ENCODE measurements around the gene MYO15B. TPM values are rescaled to one million over a fixed set of nuclear protein-coding genes. Genes with fewer than 3 reads are reported as not detected.
A peak's percentile ranks its signal among the peaks of the same experiment; 100 is the strongest.

MYO15B gene
- total RNA-seq, 1 experiment from 2014 or later: 30.3 TPM

- ATAC-seq (no peak), DNase-seq (ENCODE audit: low read depth, low spot score) (no peak)
- Histone ChIP-seq H3K9ac (ENCODE audit: low read length) (peak overlapping the region; percentile 17; the same call in 1 of the 2 replicates), H2AFZ (ENCODE audit: low read depth, low read length, poor library complexity, severe bottlenecking) (no peak overlapping the region), H3K27me3 (ENCODE audit: insufficient read depth, low read length) (no peaks in the 10 kb centered on the region), H3K4me1 (ENCODE audit: control insufficient read depth in 1 of 2, insufficient read depth in 2 of 2, low read length in 2 of 2) (peaks cover 45 to 76% of the 10 kb centered on the region in 2 experiments), H3K9me2 (ENCODE audit: insufficient read depth) (no peaks in the 10 kb centered on the region), H3K4me3 (replicated peaks in 1 of 2; ENCODE audit: low read depth in 1 of 2, low read length in 2 of 2) (no peak overlapping the region), H3K36me3 (ENCODE audit: control insufficient read depth in 1 of 2, insufficient read depth in 2 of 2, low read length in 2 of 2) (0 out of 4 replicates have a peak, but pooled peaks cover 0 to 3% of the 10 kb centered on the region in 2 experiments), H4K20me1 (ENCODE audit: insufficient read depth) (no peaks in the 10 kb centered on the region), H3K4me2 (ENCODE audit: low read length) (peak overlapping the region; percentile 13), H3K79me2 (ENCODE audit: insufficient read depth, low read length) (no peaks in the 10 kb centered on the region), H3K9me3 (ENCODE audit: control insufficient read depth in 1 of 2, insufficient read depth in 1 of 2, low read depth in 1 of 2, low read length in 2 of 2) (no peaks in the 10 kb centered on the region), H3K27ac (ENCODE audit: low read depth, low read length) (no peak overlapping the region; the same call in 1 of the 2 replicates)
- ChIA-PET POLR2A (interaction anchor here (1.0 to 1.7 kb wide), 4 partner anchors 8 to 138 kb away, joined by 3 to 5 read pairs (median 4); no protein-coding TSS in a partner anchor), RAD21 (ENCODE audit: low non-redundant PET in 1 of 2, low total read pairs in 2 of 2, uncharacterized antibody in 2 of 2, unreplicated experiment in 2 of 2) (interaction anchor here in 1 of 2 experiments (0.6 kb wide), 1 partner anchor 106 kb away, joined by 3 read pairs; no protein-coding TSS in a partner anchor), CTCF (interaction anchor here (1.3 to 3.0 kb wide), 4 partner anchors 9 to 105 kb away, joined by 4 to 25 read pairs (median 8); partner anchors contain the start of gene SMIM5)
- no TSS peak for BruUV-seq (replicated peaks)
- intact Hi-C loops (cut with micrococcal nuclease): no loop called here
- TF ChIP-seq CBX3 (IDR thresholded peaks at IDR 0.05; ENCODE audit: low read depth) (no peak), POLR2A (IDR thresholded peaks at IDR 0.05; ENCODE audit: borderline replicate concordance, extremely low read depth, insufficient read depth, insufficient read length) (no peak), ELF1 (IDR thresholded peaks at IDR 0.05; ENCODE audit: borderline replicate concordance, low read depth) (no peak)
- TF ChIP-seq, protein P1, sequence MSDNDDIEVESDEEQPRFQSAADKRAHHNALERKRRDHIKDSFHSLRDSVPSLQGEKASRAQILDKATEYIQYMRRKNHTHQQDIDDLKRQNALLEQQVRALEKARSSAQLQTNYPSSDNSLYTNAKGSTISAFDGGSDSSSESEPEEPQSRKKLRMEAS (IDR thresholded peaks at IDR 0.05): no peak
Measured at GRCh38 chr17:75642182-75642783, 54.7 kb downstream of the MYO15B start.

DNA sequence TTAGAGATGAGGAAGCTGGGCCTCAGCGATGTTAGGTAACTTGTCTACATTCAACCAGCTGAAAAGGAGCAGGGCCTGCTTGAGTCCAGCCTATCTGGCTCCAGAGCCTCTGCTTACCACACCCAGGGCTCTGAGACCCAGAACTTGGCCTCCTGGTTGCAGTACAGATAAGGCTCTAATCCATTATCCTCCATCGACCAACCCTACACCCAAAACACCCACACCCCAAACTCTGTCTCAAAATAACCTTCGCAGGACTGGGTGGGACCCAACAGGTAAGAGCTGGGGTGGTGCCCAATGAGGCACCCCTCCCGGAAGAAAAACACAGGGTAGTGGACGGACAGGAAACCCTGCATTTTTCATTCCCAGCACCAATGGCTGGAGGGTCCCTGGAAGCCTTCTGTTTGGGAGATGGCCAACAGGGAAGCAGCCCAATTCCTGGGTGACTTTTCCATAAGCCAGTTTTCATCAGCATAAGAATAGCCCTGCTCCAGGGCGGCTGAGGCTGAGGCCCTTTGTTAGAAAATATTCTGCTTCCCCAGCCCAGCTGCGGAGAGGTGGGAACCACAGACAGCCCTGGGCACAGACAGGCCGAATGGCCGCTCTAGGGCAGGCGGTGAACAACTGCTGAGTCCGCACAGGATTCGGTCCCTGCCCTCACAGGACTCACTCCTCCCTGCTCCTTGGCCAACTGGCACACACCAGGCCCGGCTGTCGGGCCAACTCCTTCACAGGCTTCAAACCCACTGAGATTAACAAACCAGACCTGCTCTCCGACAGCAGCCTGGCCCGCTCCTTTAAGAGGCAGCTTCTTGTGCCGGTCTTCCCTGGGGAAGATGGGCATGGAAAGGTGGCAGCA lies 55.4 kb downstream of the MYO15B start:
- ATAC-seq (no peak), DNase-seq (ENCODE audit: low read depth, low spot score) (no peak)
- POLR2A ChIA-PET: interaction anchor here (1.0 to 1.7 kb wide), 3 partner anchors 9 to 41 kb away, joined by 3 to 5 read pairs (median 4); no protein-coding TSS in a partner anchor
- no peaks in the 10 kb centered on the region for H3K9me2 ChIP-seq (ENCODE audit: insufficient read depth)
- peak overlapping the region; percentile 13; the same call in 1 of the 2 replicates for H3K4me2 ChIP-seq (ENCODE audit: low read length)
- H3K36me3 ChIP-seq (ENCODE audit: control insufficient read depth in 1 of 2, insufficient read depth in 2 of 2, low read length in 2 of 2): 0 out of 4 replicates have a peak, but pooled peaks cover 0 to 2% of the 10 kb centered on the region in 2 experiments
- RAD21 ChIA-PET (ENCODE audit: low non-redundant PET in 1 of 2, low total read pairs in 2 of 2, uncharacterized antibody in 2 of 2, unreplicated experiment in 2 of 2): interaction anchor here in 1 of 2 experiments (0.6 kb wide), 1 partner anchor 105 kb away, joined by 3 read pairs; no protein-coding TSS in a partner anchor
- intact Hi-C loops (cut with micrococcal nuclease): no loop called here
- no peak overlapping the region for H3K27ac ChIP-seq (ENCODE audit: low read depth, low read length)
- no peak overlapping the region for H2AFZ ChIP-seq (ENCODE audit: low read depth, low read length, poor library complexity, severe bottlenecking)
- H3K4me1 ChIP-seq (ENCODE audit: control insufficient read depth in 1 of 2, insufficient read depth in 2 of 2, low read length in 2 of 2): peaks cover 45 to 80% of the 10 kb centered on the region in 2 experiments
- peak overlapping the region; percentile 17 for H3K9ac ChIP-seq (ENCODE audit: low read length)
- BruUV-seq (replicated peaks): no TSS peak
- 0 out of 2 replicates have a peak, but pooled peaks have one; percentile 34 for TF ChIP-seq SP1 (IDR thresholded peaks at IDR 0.05; ENCODE audit: low read depth)
- TF ChIP-seq CEBPB (IDR thresholded peaks at IDR 0.05; ENCODE audit: low read depth): no peak
- no peak for TF ChIP-seq ZNF274 (IDR thresholded peaks at IDR 0.05; ENCODE audit: low read depth, low read length)
- TF ChIP-seq, protein P2, sequence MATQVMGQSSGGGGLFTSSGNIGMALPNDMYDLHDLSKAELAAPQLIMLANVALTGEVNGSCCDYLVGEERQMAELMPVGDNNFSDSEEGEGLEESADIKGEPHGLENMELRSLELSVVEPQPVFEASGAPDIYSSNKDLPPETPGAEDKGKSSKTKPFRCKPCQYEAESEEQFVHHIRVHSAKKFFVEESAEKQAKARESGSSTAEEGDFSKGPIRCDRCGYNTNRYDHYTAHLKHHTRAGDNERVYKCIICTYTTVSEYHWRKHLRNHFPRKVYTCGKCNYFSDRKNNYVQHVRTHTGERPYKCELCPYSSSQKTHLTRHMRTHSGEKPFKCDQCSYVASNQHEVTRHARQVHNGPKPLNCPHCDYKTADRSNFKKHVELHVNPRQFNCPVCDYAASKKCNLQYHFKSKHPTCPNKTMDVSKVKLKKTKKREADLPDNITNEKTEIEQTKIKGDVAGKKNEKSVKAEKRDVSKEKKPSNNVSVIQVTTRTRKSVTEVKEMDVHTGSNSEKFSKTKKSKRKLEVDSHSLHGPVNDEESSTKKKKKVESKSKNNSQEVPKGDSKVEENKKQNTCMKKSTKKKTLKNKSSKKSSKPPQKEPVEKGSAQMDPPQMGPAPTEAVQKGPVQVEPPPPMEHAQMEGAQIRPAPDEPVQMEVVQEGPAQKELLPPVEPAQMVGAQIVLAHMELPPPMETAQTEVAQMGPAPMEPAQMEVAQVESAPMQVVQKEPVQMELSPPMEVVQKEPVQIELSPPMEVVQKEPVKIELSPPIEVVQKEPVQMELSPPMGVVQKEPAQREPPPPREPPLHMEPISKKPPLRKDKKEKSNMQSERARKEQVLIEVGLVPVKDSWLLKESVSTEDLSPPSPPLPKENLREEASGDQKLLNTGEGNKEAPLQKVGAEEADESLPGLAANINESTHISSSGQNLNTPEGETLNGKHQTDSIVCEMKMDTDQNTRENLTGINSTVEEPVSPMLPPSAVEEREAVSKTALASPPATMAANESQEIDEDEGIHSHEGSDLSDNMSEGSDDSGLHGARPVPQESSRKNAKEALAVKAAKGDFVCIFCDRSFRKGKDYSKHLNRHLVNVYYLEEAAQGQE (IDR thresholded peaks at IDR 0.05; ENCODE audit: low read depth): no peak
- CTCF ChIA-PET: interaction anchor here (1.3 to 3.0 kb wide), 4 partner anchors 9 to 104 kb away, joined by 4 to 25 read pairs (median 8); partner anchors contain the start of gene SMIM5
- no peaks in the 10 kb centered on the region for H3K9me3 ChIP-seq (ENCODE audit: control insufficient read depth in 1 of 2, insufficient read depth in 1 of 2, low read depth in 1 of 2, low read length in 2 of 2)
- no peak overlapping the region for H3K4me3 ChIP-seq (replicated peaks in 1 of 2; ENCODE audit: low read depth in 1 of 2, low read length in 2 of 2)
- no peaks in the 10 kb centered on the region for H3K79me2 ChIP-seq (ENCODE audit: insufficient read depth, low read length)
- H3K27me3 ChIP-seq (ENCODE audit: insufficient read depth, low read length): no peaks in the 10 kb centered on the region
- H4K20me1 ChIP-seq (ENCODE audit: insufficient read depth): no peaks in the 10 kb centered on the region

All from HCT116 (cell line).